OCI-LY1 (cell line): ENCODE results near the gene ADAMTS17.
"Not testable (repeated sequence)": the region's sequence is repeated elsewhere in the genome, so short reads cannot be mapped to it uniquely, and the experiment has no call there.

Experiments used
- H2AFZ ChIP-seq: fragments of 200-600 bp; sonication (generic), shearing (Covaris generic); 2 replicates; pipeline ENCODE4 v1.6.0; 2014; ENCODE audit warnings: antibody characterized with exemption, mild to moderate bottlenecking, low read length
- H3F3A ChIP-seq: fragments of 200-600 bp; sonication (generic), shearing (Covaris generic); 2 replicates; pipeline ENCODE4 v1.6.0; 2014; ENCODE audit warnings: mild to moderate bottlenecking, antibody characterized with exemption, low read length, moderate library complexity; ENCODE audit not compliant: insufficient read depth
- H3K27ac ChIP-seq: fragments of 200-600 bp; sonication (generic); 2 replicates; pipeline ENCODE4 v1.5.1; 2014; ENCODE audit warnings: low read length, mixed run types, mild to moderate bottlenecking, low read depth; ENCODE audit not compliant: poor library complexity, severe bottlenecking
- H3K27me3 ChIP-seq: fragments of 200-600 bp; sonication (generic); 2 replicates; pipeline ENCODE4 v1.6.0; 2014; ENCODE audit warnings: antibody characterized with exemption, mild to moderate bottlenecking, low read length, moderate library complexity; ENCODE audit not compliant: insufficient read depth
- H3K36me3 ChIP-seq: fragments of 200-600 bp; sonication (generic); 2 replicates; pipeline ENCODE4 v1.6.1; 2014; ENCODE audit warnings: mild to moderate bottlenecking, antibody characterized with exemption, low read length, moderate library complexity, mixed read lengths; ENCODE audit not compliant: insufficient read depth
- H3K4me1 ChIP-seq: fragments of 200-600 bp; sonication (generic); 2 replicates; pipeline ENCODE4 v1.5.1; 2014; ENCODE audit warnings: mild to moderate bottlenecking, low read length, moderate library complexity; ENCODE audit not compliant: insufficient read depth, severe bottlenecking
- H3K4me2 ChIP-seq: fragments of 200-600 bp; sonication (generic), shearing (Covaris generic); 2 replicates; pipeline ENCODE4 v1.6.1; 2014; ENCODE audit warnings: low read length
- H3K4me3 ChIP-seq: fragments of 200-600 bp; sonication (generic); 2 replicates; pipeline ENCODE4 v1.5.1; 2014; ENCODE audit warnings: low read length, low read depth, mild to moderate bottlenecking, mixed read lengths; ENCODE audit not compliant: poor library complexity, severe bottlenecking
- H3K79me2 ChIP-seq: fragments of 200-600 bp; shearing (Covaris generic); 2 replicates; pipeline ENCODE4 v1.6.1; 2016; ENCODE audit warnings: mixed run types, low read length, mixed read lengths; ENCODE audit not compliant: insufficient read depth
- H3K9ac ChIP-seq: fragments of 200-600 bp; sonication (generic), shearing (Covaris generic); 2 replicates; pipeline ENCODE4 v1.6.1; 2014; ENCODE audit warnings: mild to moderate bottlenecking, low read length, mixed read lengths
- H3K9me2 ChIP-seq: fragments of 200-600 bp; sonication (generic), shearing (Covaris generic); 2 replicates; pipeline ENCODE4 v1.6.1; 2014; ENCODE audit warnings: low read depth, mild to moderate bottlenecking, low read length, mixed read lengths
- H3K9me3 ChIP-seq: fragments of 200-600 bp; shearing (Covaris generic); 2 replicates; pipeline ENCODE4 v1.6.1; 2014; ENCODE audit warnings: low read length, mixed read lengths
- H4K20me1 ChIP-seq: fragments of 200-600 bp; sonication (generic), shearing (Covaris generic); 2 replicates; pipeline ENCODE4 v1.6.0; 2016; ENCODE audit warnings: mild to moderate bottlenecking, low read length; ENCODE audit not compliant: insufficient read depth
- EZH2 ChIP-seq: fragments of 200-600 bp; sonication (generic), shearing (Covaris generic); IDR thresholded peaks from 2 replicates; pipeline ENCODE4 v1.8.0; 2017; ENCODE audit warnings: borderline replicate concordance, mixed run types, mild to moderate bottlenecking, antibody characterized with exemption, low read length, moderate library complexity, mixed read lengths
- TF ChIP-seq, protein P1 (sequence below): fragments of 200-600 bp; sonication (generic), shearing (Covaris generic); IDR thresholded peaks from 2 replicates; pipeline ENCODE4 v1.5.1; 2017; ENCODE audit warnings: mild to moderate bottlenecking, antibody characterized with exemption, low read length, moderate library complexity, mixed read lengths

The ADAMTS17 gene

GRCh38 chr15:100093211-100094126, 248.3 kb downstream of the ADAMTS17 start:
- Histone ChIP-seq H3K9me3 (no peaks in the 10 kb centered on the region), H3K4me1 (no peaks in the 10 kb centered on the region), H2AFZ (no peak overlapping the region), H3K27me3 (no peaks in the 10 kb centered on the region), H3K4me3 (no peak overlapping the region), H3F3A (no peaks in the 10 kb centered on the region), H3K9me2 (no peaks in the 10 kb centered on the region), H3K4me2 (no peak overlapping the region), H3K79me2 (no peaks in the 10 kb centered on the region), H3K36me3 (no peaks in the 10 kb centered on the region), H3K9ac (no peak overlapping the region), H4K20me1 (no peaks in the 10 kb centered on the region), H3K27ac (no peak overlapping the region)
- TF ChIP-seq, protein P1, sequence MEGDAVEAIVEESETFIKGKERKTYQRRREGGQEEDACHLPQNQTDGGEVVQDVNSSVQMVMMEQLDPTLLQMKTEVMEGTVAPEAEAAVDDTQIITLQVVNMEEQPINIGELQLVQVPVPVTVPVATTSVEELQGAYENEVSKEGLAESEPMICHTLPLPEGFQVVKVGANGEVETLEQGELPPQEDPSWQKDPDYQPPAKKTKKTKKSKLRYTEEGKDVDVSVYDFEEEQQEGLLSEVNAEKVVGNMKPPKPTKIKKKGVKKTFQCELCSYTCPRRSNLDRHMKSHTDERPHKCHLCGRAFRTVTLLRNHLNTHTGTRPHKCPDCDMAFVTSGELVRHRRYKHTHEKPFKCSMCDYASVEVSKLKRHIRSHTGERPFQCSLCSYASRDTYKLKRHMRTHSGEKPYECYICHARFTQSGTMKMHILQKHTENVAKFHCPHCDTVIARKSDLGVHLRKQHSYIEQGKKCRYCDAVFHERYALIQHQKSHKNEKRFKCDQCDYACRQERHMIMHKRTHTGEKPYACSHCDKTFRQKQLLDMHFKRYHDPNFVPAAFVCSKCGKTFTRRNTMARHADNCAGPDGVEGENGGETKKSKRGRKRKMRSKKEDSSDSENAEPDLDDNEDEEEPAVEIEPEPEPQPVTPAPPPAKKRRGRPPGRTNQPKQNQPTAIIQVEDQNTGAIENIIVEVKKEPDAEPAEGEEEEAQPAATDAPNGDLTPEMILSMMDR: no peak
- TF ChIP-seq EZH2: no peak

DNA sequence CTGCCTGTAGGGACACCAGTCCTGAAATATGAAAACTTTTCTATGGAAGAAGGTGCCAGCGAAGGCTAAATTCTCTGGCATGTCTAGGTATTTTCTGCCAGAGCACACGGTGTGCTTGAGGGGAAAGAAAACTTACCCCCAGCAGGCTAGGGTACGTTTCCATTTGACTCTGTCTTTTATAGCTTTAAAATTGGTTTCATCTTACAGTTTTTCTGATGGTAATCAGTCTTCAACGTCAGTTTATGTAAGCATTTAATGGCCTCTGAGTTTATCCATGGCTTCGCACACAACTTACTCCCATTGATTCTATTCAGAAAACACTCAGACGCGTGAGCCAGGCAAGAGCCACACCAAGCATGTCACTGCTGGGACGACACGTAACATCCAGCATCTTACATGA, 249.7 kb downstream of the ADAMTS17 start:
- Histone ChIP-seq H3K4me1 (no peaks in the 10 kb centered on the region), H3K9ac (no peak overlapping the region), H3K9me2 (no peaks in the 10 kb centered on the region), H3F3A (no peaks in the 10 kb centered on the region), H3K9me3 (no peaks in the 10 kb centered on the region), H2AFZ (no peak overlapping the region), H3K27ac (no peak overlapping the region), H3K4me2 (no peak overlapping the region), H3K79me2 (no peaks in the 10 kb centered on the region), H4K20me1 (no peaks in the 10 kb centered on the region), H3K4me3 (no peak overlapping the region), H3K27me3 (no peaks in the 10 kb centered on the region), H3K36me3 (no peaks in the 10 kb centered on the region)
- TF ChIP-seq, protein P1: no peak
- TF ChIP-seq EZH2: no peak

- Histone ChIP-seq H3K9me3 (no peaks in the 10 kb centered on the region), H3K4me3 (no peak overlapping the region), H3K4me2 (no peak overlapping the region), H3K9me2 (no peaks in the 10 kb centered on the region), H3K27ac (no peak overlapping the region), H4K20me1 (no peaks in the 10 kb centered on the region), H3K27me3 (no peaks in the 10 kb centered on the region), H3K9ac (no peak overlapping the region), H3K79me2 (no peaks in the 10 kb centered on the region), H3K4me1 (no peaks in the 10 kb centered on the region), H3K36me3 (no peaks in the 10 kb centered on the region), H3F3A (no peaks in the 10 kb centered on the region), H2AFZ (no peak overlapping the region)
- TF ChIP-seq, protein P1: no peak
- no peak for TF ChIP-seq EZH2
Observed at GRCh38 chr15:100090411-100090810, 251.4 kb downstream of the ADAMTS17 start.

GRCh38 chr15:100084042-100084821, 257.5 kb downstream of the ADAMTS17 start:
- H3F3A ChIP-seq, H3K36me3 ChIP-seq, H3K4me1 ChIP-seq, H4K20me1 ChIP-seq, H3K4me3 ChIP-seq, H3K9me2 ChIP-seq, H3K9me3 ChIP-seq, H3K27ac ChIP-seq, H2AFZ ChIP-seq, H3K4me2 ChIP-seq, H3K79me2 ChIP-seq, H3K9ac ChIP-seq, H3K27me3 ChIP-seq: not testable (repeated sequence)
